ENCODE data around the gene DIAPH3.

DIAPH3 gene

DNA sequence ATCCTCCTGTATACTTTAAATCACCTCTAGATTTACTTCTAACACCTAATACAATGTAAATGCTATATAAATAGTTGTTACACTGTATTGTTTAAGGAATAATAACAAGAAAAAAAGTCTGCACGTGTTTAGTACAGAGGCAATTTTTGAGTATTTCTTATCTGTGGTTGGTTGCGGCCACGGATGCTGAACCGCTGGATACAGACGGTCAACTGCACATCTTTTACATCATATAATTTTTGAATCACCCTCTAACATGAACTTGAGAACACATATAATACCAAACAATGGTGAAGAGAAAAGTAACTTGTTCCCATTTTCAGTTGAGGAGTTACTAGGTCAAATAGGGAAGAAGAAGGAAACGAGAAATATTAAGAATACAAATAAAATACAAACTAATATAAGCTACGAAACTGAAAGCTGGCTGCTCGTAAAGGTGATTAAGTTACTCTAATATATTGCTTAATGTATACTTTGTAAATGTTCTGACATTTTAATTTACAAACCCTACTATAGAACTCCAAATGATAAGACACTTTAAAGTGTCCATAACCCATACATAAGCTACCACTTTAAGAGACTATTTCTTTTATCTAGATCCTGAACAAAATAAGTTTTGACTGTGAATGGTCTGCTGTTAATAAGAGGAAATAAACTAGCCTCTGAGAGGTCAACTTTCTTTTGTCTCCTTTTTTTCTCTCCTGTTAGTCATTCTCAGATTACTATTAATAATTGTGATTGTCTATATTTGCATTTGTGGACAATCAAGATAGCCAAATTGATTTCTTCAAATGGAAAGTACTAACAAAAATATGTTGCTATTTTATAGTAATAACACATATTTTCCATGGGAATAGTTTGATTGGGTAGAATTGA, 457.4 kb downstream of the DIAPH3 start:
- TF ChIP-seq, protein P1, sequence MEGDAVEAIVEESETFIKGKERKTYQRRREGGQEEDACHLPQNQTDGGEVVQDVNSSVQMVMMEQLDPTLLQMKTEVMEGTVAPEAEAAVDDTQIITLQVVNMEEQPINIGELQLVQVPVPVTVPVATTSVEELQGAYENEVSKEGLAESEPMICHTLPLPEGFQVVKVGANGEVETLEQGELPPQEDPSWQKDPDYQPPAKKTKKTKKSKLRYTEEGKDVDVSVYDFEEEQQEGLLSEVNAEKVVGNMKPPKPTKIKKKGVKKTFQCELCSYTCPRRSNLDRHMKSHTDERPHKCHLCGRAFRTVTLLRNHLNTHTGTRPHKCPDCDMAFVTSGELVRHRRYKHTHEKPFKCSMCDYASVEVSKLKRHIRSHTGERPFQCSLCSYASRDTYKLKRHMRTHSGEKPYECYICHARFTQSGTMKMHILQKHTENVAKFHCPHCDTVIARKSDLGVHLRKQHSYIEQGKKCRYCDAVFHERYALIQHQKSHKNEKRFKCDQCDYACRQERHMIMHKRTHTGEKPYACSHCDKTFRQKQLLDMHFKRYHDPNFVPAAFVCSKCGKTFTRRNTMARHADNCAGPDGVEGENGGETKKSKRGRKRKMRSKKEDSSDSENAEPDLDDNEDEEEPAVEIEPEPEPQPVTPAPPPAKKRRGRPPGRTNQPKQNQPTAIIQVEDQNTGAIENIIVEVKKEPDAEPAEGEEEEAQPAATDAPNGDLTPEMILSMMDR (IDR thresholded peaks at IDR 0.05; ENCODE audit: borderline replicate concordance, control extremely low read depth, extremely low read depth, insufficient read depth, missing control alignments) = no peak
- in situ Hi-C loops (cut with MboI; ENCODE audit: low sequenced_read_pairs, unreplicated experiment) = no loop called here
- DNase-seq (ENCODE audit: low spot score) = peak; percentile 10

DNA sequence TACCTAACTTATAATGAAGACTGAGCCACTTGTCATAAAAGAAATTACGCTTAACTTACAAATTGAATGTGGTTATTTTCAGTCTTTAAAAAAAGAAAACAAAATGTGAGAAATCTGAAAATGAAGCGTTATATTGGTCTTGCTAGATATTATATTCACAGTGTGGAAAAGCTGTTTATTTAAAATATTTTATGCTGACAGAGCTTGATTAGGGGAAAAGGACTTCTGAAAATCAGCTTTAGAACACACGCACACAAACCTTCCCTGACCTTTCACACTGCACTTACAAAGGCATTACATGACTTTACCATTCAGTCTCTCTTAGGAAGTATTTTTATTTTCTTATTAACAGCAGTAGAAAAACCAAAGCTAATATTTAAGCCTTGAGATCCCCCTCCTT, 461.5 kb downstream of the DIAPH3 start:
- no peak for DNase-seq (ENCODE audit: low spot score)
- TF ChIP-seq, protein P1 (IDR thresholded peaks at IDR 0.05; ENCODE audit: borderline replicate concordance, control extremely low read depth, extremely low read depth, insufficient read depth, missing control alignments) = no peak
- in situ Hi-C loops (cut with MboI; ENCODE audit: low sequenced_read_pairs, unreplicated experiment) = no loop called here

DNA sequence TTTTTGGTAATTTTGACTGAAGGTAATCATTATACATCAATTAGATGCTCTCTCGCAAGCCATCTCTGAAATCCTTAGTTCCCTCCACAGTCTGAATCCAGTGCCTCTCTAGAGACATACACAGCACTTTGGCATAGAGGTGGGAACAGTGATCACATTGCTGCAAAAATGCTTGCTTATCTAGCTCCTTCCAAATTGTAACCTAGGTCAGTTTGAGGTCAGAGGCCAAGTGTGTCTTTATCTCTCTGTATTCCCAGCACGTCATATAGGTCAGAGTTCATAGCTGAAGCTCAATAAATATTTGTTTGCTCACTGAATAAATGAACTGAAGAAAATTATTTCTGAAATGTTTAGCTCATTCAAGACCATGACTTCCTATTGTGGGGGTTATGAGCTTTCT, 462.5 kb downstream of the DIAPH3 start:
- no peak for DNase-seq (ENCODE audit: low spot score)
- in situ Hi-C loops (cut with MboI; ENCODE audit: low sequenced_read_pairs, unreplicated experiment) = no loop called here
- TF ChIP-seq, protein P1 (IDR thresholded peaks at IDR 0.05; ENCODE audit: borderline replicate concordance, control extremely low read depth, extremely low read depth, insufficient read depth, missing control alignments) = no peak

DNA sequence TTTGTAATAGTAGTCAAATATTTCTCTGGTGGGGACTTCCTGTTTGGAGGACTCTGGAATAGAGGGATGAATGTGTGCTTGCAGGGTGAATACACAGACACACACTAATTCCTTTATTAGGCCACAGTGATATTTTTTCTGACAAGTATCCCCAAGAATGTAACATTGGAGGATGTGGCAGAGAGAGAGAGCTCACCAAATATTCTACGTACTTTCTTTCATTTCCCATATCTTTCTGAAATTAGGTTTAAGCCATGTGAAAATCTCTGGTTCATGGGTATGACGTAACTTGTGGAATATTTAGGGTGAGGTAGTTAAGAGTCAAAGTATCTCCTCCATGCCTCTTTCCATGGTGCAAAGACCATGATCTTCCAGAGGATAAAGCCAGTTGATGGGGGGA, 463.4 kb downstream of the DIAPH3 start:
- in situ Hi-C loops (cut with MboI; ENCODE audit: low sequenced_read_pairs, unreplicated experiment) = no loop called here
- no peak for DNase-seq (ENCODE audit: low spot score)
- TF ChIP-seq, protein P1 (IDR thresholded peaks at IDR 0.05; ENCODE audit: borderline replicate concordance, control extremely low read depth, extremely low read depth, insufficient read depth, missing control alignments) = no peak

DNA sequence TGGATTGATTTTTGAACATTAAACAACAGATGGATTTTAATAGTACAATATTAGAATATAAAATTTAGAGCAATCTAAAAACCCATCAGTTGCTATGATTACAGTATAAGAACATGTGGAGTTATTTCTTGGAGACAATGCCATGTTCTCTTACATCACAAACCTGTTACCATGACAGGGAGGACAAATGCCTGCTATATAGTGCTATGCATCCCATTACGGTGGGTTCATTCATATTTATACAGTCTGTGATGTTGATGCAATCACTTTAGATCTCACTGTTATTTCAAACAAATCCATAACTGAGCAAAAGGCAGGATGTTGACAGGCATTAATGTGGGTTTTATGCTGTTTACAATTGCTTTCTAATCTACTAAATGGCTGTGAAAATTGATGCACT, 467.5 kb downstream of the DIAPH3 start:
- DNase-seq (ENCODE audit: low spot score) = no peak
- in situ Hi-C loops (cut with MboI; ENCODE audit: low sequenced_read_pairs, unreplicated experiment) = loop anchor here (25.0 kb wide), 1 partner anchor 741 kb away; no protein-coding TSS in a partner anchor
- TF ChIP-seq, protein P1 (IDR thresholded peaks at IDR 0.05; ENCODE audit: borderline replicate concordance, control extremely low read depth, extremely low read depth, insufficient read depth, missing control alignments) = no peak

DNA sequence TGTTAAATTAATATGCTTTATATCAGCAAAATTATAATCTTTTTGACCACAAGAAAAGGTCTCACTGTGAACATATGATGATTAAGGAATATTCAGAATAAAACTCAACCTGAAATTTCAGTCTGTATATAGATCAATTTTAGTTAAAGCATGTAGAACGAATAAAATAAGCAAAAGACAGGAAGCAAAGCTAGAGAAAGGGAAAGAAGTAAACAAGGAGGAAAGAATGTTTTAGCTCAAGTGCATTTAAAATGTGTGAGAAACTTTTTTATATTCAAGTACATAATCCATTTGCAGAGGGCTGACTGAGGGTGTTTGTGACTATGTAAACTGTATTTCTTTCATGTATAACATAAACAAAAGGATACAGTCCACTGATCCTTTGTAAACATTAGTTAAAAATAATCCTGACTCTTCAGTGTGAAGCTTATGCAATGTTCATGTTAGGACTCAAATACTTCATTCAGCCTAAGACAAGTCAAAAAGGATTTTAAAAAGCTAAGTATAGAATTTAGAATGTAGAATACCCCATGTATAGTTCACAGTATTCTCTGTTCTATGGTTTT, 472.1 kb downstream of the DIAPH3 start:
- DNase-seq (ENCODE audit: low spot score) = no peak
- in situ Hi-C loops (cut with MboI; ENCODE audit: low sequenced_read_pairs, unreplicated experiment) = loop anchor here (25.0 kb wide), 1 partner anchor 746 kb away; no protein-coding TSS in a partner anchor
- TF ChIP-seq, protein P1 (IDR thresholded peaks at IDR 0.05; ENCODE audit: borderline replicate concordance, control extremely low read depth, extremely low read depth, insufficient read depth, missing control alignments) = no peak

All from GM13976 (cell line).